ENCODE results near the gene TAAR9.
"Not testable (repeated sequence)": the region's sequence is repeated elsewhere in the genome, so short reads cannot be mapped to it uniquely, and the experiment has no call there.

TAAR9 gene

GRCh38 chr6:132530293-132530974 lies 7.6 kb upstream of the TAAR9 start:
- DNase-seq, result peak; percentile 30
- Histone ChIP-seq H3K36me3 (replicated peaks) (no peaks in the 10 kb centered on the region), H3K4me3 (ENCODE audit: low read depth, low read length) (no peak overlapping the region), H3K27me3 (replicated peaks) (no peaks in the 10 kb centered on the region), H3K27ac (no peak overlapping the region)
- in situ Hi-C loops (cut with HindIII; ENCODE audit: low pct_ligation_motif_present, low sequenced_read_pairs), result no loop called here
- TF ChIP-seq, protein P1, sequence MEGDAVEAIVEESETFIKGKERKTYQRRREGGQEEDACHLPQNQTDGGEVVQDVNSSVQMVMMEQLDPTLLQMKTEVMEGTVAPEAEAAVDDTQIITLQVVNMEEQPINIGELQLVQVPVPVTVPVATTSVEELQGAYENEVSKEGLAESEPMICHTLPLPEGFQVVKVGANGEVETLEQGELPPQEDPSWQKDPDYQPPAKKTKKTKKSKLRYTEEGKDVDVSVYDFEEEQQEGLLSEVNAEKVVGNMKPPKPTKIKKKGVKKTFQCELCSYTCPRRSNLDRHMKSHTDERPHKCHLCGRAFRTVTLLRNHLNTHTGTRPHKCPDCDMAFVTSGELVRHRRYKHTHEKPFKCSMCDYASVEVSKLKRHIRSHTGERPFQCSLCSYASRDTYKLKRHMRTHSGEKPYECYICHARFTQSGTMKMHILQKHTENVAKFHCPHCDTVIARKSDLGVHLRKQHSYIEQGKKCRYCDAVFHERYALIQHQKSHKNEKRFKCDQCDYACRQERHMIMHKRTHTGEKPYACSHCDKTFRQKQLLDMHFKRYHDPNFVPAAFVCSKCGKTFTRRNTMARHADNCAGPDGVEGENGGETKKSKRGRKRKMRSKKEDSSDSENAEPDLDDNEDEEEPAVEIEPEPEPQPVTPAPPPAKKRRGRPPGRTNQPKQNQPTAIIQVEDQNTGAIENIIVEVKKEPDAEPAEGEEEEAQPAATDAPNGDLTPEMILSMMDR (IDR thresholded peaks at IDR 0.05; ENCODE audit: low read depth, low read length, missing control alignments), result peak; percentile 75

DNA sequence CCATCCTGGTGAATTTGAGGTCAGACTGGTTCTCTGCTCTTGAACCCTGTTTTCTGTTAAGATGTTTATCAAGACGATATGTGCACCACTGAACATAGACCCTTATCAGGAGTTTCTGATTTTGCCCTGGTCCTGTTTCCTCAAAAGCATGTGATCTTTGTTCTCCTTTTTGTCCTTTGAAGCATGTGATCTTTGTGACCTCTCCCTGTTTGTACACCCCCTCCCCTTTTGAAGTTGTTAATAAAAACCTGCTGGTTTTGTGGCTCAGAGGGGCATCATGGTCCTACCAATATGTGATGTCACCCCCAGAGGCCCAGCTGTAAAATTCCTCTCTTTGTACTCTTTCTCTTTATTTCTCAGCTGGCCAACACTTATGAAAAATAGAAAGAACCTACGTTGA lies 3.5 kb upstream of the TAAR9 start:
- in situ Hi-C loops (cut with HindIII; ENCODE audit: low pct_ligation_motif_present, low sequenced_read_pairs), result not testable (repeated sequence)

GRCh38 chr6:132537145-132537544 lies 932 bp upstream of the TAAR9 start:
- TF ChIP-seq, protein P1 (IDR thresholded peaks at IDR 0.05; ENCODE audit: low read depth, low read length, missing control alignments), result no peak
- Histone ChIP-seq H3K27me3 (replicated peaks) (peaks cover 5% of the 10 kb centered on the region), H3K27ac (no peak overlapping the region), H3K4me3 (ENCODE audit: low read depth, low read length) (no peak overlapping the region), H3K36me3 (replicated peaks) (no peaks in the 10 kb centered on the region)
- in situ Hi-C loops (cut with HindIII; ENCODE audit: low pct_ligation_motif_present, low sequenced_read_pairs), result no loop called here
- DNase-seq, result no peak

More for the DNA sequence above, 3.5 kb upstream of the TAAR9 start:
- not testable (repeated sequence) for H3K4me3 ChIP-seq (ENCODE audit: low read depth, low read length); H3K27ac ChIP-seq; H3K36me3 ChIP-seq (replicated peaks); DNase-seq; H3K27me3 ChIP-seq (replicated peaks)

GRCh38 chr6:132544826-132545225 lies 6.7 kb downstream of the TAAR9 start:
- Histone ChIP-seq H3K27ac (no peak overlapping the region), H3K27me3 (replicated peaks) (peaks cover 5% of the 10 kb centered on the region), H3K4me3 (ENCODE audit: low read depth, low read length) (no peak overlapping the region), H3K36me3 (replicated peaks) (no peaks in the 10 kb centered on the region)
- in situ Hi-C loops (cut with HindIII; ENCODE audit: low pct_ligation_motif_present, low sequenced_read_pairs), result no loop called here
- TF ChIP-seq, protein P1 (IDR thresholded peaks at IDR 0.05; ENCODE audit: low read depth, low read length, missing control alignments), result no peak
- DNase-seq, result no peak

- no peaks in the 10 kb centered on the region for H3K36me3 ChIP-seq (replicated peaks)
- no peak for DNase-seq
- H3K27ac ChIP-seq, result no peak overlapping the region
- TF ChIP-seq, protein P1 (IDR thresholded peaks at IDR 0.05; ENCODE audit: low read depth, low read length, missing control alignments), result no peak
- H3K27me3 ChIP-seq (replicated peaks), result no peaks in the 10 kb centered on the region
- no peak overlapping the region for H3K4me3 ChIP-seq (ENCODE audit: low read depth, low read length)
- in situ Hi-C loops (cut with HindIII; ENCODE audit: low pct_ligation_motif_present, low sequenced_read_pairs), result no loop called here
These were observed 10.8 kb downstream of the TAAR9 start for GRCh38 chr6:132548746-132549463.

DNA sequence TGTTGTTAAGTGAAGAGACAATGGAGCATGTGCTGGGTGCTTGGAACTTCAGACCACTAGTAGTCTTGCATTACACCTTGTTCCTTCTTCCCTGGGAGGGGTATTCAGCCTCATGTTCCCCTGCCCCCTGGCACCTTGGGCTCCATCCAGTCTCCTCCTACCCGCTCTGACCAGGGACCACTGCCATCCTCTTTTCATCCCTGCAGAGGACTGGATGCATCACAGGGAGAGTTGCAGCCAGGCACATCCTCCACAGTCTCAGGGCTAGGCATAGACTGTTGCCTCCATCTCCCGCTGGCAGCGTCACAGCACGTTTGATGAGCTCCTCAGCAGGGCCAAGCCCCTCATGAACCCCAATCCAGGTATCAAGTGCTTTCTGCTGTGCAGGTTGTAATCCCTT lies 13.1 kb downstream of the TAAR9 start:
- TF ChIP-seq, protein P1 (IDR thresholded peaks at IDR 0.05; ENCODE audit: low read depth, low read length, missing control alignments), result no peak

More for the DNA sequence above, 13.1 kb downstream of the TAAR9 start:
- Histone ChIP-seq H3K27ac (no peak overlapping the region), H3K36me3 (replicated peaks) (no peaks in the 10 kb centered on the region), H3K4me3 (ENCODE audit: low read depth, low read length) (no peak overlapping the region), H3K27me3 (replicated peaks) (no peaks in the 10 kb centered on the region)
- no peak for DNase-seq
- in situ Hi-C loops (cut with HindIII; ENCODE audit: low pct_ligation_motif_present, low sequenced_read_pairs), result no loop called here

All from brain microvascular endothelial cell (primary cell).